ENCODE measurements around the gene TMEM214.
A peak's percentile ranks its signal among the peaks of the same experiment; 100 is the strongest.

Gene TMEM214

DNA sequence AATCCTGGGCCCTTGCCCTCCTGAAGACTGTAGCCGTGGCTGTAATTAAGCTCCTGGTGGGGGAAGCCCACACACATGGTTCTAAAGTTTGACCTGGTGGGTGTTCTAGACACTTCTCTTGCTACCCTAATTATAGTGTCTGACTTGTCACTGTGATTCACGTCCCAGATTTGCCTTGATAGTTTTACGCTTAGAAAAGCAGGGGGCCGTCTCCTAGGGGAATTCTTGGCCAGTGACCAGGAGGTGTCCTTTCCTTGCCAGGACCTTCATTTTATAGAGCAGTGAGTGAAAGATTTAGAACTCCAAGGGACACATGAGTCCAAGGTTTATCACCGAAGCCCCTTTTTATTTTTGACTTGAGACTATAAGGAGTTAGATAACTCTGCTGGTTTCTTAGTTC, 9.0 kb downstream of the TMEM214 start:
- DNase-seq, result no peak

GRCh38 chr2:27042159-27042661, 9.4 kb downstream of the TMEM214 start:
- no peak for DNase-seq

DNA sequence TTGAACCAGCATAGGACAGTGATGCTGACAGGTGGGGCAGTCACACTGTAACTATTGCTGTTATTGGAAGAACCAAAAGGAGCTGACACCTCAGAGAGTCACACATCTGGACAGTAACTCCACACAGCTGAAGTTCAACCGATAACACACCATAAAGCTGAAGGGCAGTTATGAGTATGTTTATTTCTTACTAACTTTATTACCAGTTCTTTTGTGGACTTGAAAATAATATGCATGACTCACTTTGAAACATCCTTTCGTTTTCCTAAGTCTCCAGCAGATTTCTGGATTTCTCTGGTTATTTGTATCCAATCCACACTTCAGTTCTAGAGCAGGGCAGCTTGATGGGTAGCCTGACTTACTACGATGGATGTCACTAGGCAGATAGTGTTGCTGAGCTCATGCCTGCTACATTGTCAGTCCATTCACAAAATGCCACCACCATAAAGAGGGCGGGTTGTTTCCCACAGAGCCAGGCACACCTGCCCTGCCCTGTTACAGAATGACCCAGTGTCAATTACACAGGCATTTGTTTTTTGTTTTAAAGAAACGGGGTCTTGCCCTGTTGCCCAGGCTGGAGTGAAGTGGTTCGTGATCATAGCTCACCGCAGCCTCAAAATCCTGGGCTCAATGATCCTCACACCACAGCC, 10.3 kb downstream of the TMEM214 start:
- DNase-seq, result no peak

- DNase-seq, result peak; percentile 40 to 64 (median 50)
Observed at GRCh38 chr2:27049422-27050280, 16.9 kb downstream of the TMEM214 start.

- DNase-seq, result peak; percentile 67 to 92 (median 84)
Observed at GRCh38 chr2:27050281-27050995, 17.7 kb downstream of the TMEM214 start.

DNA sequence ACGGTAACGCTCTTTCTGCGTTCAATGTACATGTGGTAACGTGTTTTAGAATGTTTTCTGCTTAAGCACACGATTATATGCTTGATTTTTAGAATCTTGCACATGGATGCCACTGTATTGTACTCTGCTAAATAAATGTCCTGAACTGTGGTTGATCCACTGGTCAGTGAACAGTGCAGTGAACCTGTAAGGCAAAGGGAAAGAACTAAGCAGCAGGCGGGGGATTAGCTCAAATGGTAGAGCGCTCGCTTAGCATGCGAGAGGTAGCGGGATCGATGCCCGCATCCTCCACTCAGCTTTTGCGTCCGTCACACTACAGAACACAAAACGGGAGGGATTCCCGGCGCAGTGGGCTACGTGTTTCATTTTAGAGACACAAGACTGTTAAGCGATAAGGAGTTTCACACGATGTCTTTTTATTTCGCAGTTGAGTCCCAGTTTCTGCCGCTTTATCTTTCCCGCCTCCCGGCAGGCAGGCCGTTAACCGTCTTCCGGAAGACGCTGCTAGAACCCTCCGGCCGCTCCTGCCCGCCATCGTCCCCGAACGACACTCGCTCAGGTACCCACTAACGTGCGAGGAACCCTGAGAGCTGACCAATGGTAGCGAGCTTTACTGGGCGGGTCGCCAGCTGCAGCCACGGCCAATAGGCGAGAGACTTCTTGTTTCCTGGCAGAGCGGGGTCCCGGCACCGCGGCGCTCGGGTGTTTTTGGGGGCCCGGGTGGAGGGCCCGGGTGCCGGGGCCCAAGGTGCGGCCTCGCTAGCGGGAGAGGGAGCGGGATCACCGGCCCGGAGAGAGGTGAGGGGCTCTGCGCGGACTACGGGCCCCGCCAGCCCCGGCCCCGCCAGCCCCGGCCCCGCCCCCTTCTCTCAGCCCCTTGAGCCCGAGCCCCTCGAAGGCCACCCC, 18.5 kb downstream of the TMEM214 start, which contains the start of gene AGBL5:
Gene AGBL5, plus strand, starts transcription at position 673 of the 906 bp plus-strand sequence. CDS start 1,291 bp downstream, outside the sequence.
- DNase-seq, result peak; percentile 89 to 97 (median 94)

DNA sequence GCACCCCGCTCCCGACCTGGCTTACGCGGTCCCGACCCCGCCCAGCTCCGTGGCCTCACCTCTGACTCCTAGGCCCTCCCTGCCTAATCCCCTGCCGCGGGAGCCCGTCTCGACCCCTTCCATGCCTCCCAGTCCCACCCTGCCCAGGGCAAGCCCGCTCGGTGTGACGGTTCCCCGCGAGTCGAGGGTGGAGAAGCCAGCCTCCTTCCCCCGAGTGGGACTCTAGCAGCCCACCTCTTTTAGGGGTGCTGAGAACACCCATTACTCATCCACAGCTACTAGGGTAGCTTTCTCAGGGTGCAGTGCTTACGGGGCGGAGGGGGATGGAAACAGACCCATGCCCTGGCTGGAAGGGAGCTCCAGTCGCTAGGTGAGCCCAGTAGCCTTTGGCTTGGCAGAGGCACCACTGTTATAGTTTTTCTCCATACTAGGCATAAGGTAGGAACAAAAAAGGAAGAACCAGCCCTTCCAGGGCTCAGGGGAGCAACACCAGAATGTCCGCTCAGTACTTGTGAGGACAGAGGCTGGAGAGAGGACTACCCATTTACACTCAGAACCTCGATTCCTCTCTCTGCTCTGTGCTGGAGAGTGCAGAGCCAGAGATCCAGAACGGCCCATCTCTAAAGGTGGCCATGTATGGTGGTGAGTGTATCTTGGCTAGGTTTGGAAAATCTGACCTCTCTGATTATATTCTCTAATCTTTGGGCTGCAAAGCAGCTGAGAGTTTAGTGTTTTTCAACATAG, 19.3 kb downstream of the TMEM214 start:
- DNase-seq, result no peak

DNA sequence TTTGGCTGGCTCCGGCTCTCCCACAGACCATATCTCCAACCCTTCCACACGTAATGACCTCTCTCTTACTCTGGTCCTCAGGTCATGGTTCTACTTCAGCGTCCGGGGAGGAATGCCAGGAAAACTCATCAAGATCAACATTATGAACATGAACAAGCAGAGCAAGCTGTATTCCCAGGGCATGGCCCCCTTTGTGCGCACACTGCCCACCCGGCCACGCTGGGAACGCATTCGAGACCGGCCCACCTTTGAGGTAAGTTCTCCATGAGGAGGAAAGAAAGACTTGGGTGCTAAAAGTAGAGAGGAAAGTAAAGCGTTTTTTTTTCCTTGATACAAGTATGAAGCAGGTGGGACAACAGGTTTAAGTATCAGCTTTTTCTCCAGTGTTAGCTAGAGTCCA, 20.6 kb downstream of the TMEM214 start:
- DNase-seq, result no peak

GRCh38 chr2:27053776-27054175, 21.0 kb downstream of the TMEM214 start:
- no peak for DNase-seq

DNA sequence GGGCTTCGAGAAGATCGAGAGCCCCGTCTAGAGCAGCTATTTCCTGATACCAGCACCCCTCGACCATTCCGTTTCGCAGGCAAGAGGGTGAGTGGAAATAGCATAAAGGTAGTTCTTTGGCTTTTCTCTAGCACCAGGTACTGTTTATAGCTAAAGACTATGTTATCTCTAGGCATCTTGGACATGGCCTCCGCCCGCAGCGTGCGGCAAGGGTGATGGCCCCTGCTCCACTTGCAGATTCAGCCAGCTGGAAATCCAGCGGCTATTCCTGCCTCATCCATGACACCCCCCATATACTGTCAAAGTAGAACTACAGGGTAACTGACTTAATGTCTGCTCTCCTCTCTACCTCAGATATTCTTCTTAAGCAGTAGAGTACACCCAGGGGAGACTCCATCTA, 22.0 kb downstream of the TMEM214 start:
- no peak for DNase-seq

DNA sequence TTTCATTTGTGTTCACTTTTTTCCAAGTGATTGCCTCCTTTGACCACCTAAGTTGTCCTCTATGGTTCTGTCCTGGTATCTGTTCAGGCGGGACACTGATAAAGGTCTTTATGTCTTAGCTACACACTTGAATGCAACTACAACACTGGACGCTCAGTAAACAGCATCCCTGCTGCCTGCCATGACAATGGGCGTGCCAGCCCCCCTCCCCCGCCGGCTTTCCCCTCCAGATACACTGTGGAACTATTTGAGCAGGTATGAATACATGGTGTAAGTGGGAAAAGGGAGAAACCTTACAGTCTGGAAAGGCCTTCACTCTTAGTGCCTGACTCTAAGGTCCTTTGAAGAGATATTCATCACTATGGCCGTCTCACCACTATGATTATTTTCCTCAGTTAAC, 24.4 kb downstream of the TMEM214 start:
- no peak for DNase-seq

DNA sequence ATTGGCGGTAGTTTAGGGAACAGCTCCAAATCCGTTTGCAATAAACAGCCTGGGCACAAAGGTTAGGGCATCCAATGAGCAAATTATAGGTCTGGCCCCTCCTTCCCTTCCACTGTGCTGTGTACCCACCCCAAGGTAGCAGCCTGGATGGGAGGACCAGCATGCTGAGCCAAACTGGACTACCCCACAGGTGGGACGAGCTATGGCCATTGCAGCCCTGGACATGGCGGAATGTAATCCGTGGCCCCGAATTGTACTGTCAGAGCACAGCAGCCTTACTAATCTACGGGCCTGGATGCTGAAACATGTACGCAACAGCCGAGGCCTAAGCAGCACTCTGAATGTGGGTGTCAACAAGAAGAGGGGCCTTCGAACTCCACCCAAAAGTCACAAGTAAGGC, 25.4 kb downstream of the TMEM214 start:
- no peak for DNase-seq

- no peak for DNase-seq
Observed at GRCh38 chr2:27059141-27059820, 26.5 kb downstream of the TMEM214 start.

GRCh38 chr2:27060323-27060722, 27.6 kb downstream of the TMEM214 start:
- DNase-seq, result no peak

DNA sequence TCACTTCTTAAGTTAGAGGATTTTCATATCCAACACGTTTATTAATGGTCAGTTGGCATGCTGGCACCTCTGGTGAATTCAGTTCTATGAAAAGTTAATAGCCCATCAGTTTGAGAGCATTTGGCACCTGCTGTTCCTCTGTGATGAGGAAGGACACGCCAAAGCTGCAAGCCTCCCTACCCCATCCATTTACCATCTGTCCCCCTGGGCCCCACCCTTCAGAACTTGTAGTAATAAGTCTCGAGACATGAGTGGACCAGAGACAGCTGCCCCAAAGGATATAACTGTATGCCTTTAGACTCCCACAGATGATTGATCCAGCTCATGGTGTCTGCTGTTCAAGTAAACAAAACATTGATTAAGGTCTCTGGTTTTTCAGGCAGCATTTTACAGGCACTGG, 32.4 kb downstream of the TMEM214 start:
- DNase-seq, result no peak

DNA sequence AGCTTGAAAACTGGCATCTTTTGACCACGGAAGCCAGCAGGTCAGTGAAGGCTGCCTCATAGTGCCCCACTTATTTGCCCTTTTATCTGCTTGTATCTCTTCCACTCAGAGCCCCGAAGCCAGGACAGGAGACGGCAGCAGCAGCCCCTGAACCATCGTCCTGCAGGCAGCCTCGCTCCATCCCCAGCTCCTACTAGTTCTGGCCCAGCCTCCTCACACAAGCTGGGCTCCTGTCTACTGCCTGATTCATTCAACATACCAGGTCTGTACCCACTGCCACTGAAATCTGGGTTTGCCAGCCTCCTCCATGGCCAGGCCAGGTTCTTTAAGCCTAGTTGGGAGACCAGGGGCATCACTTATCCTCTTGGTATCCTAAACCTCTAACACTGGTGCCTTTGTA, 34.6 kb downstream of the TMEM214 start:
- DNase-seq, result no peak

DNA sequence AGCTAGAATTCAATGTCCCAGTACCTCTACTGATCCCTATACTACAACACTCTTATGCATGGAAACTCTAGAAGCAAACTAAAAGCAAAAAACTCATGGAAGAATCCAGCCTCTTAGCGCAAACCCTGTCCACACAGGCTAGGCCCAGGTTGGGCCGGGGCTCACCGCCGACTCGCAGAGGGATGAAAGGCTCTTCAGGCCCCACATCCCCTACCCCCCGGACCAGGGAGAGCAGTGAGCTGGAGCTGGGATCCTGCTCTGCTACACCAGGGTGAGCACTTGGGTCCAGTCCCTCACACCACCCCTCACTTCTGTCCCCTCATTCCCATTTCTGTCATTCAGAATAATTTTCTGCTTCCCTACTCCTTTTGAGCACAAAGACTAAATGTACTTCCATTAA, 36.7 kb downstream of the TMEM214 start:
- DNase-seq, result no peak

DNA sequence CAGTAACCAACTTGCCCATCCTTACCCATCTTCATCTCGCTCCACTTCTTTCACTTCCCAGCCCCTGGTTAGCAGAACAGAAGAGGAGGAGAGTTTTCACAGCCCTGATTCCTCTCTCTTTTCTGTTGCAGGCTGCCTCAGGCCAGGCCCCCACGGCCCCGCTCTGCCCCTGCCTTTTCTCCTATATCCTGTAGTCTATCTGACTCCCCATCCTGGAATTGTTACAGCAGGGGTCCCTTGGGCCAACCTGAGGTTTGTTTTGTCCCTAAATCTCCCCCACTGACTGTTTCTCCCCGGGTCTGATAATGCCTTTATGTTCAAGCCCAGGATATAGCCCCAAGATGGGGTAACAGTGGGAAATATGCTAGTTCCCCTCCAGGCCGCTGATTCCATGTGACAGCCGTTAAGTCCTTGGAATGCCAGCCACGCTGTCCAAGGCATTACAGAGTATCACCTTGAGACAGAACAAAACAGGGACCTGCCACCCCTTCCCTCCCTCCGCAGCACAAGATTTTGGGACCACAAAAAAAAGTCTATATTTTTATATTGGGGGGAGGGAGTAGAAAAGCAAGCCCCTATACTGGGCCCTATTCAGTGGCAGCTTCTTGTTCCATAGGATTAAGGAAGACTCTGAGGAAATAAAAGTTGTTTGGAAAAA, 37.3 kb downstream of the TMEM214 start:
- DNase-seq, result no peak

- DNase-seq, result no peak
Observed at GRCh38 chr2:27070653-27071276, 38.0 kb downstream of the TMEM214 start.

Data from T-helper 1 cell (primary cell).